Measurements from ENCODE around the gene KRT73. TPM values are rescaled to one million over a fixed set of nuclear protein-coding genes. Genes with fewer than 3 reads are reported as not detected.

The KRT73 gene
- total RNA-seq, 1 experiment from 2014 or later: not detected

GRCh38 chr12:52601671-52602070, 16.7 kb downstream of the KRT73 start:
- Histone ChIP-seq H2AFZ (ENCODE audit: low read length) (no peak overlapping the region), H3K4me1 (ENCODE audit: insufficient read depth, low read length) (no peaks in the 10 kb centered on the region), H3K27me3 (ENCODE audit: insufficient read depth, low read length) (no peaks in the 10 kb centered on the region), H4K20me1 (ENCODE audit: control insufficient read depth, insufficient read depth, insufficient read length) (no peaks in the 10 kb centered on the region), H2AK5ac (ENCODE audit: insufficient read length, low read length) (no peak overlapping the region), H2BK20ac (ENCODE audit: low read depth, low read length, poor library complexity, severe bottlenecking) (no peak overlapping the region), H3K23me2 (ENCODE audit: insufficient read length, low read depth, low read length, poor library complexity, severe bottlenecking) (no peaks in the 10 kb centered on the region), H2BK120ac (ENCODE audit: low read depth, low read length, poor library complexity, severe bottlenecking) (no peak overlapping the region), H3K18ac (ENCODE audit: insufficient read length, low read depth, low read length) (no peak overlapping the region), H3K4me2 (ENCODE audit: insufficient read depth, insufficient read length, low read length) (no peak overlapping the region), H2BK15ac (ENCODE audit: low read depth, low read length) (no peak overlapping the region), H2BK5ac (ENCODE audit: insufficient read length, low read length) (no peak overlapping the region), H4K91ac (ENCODE audit: insufficient read length, low read depth, low read length) (no peak overlapping the region), H3K23ac (ENCODE audit: insufficient read length, low read depth, low read length) (no peak overlapping the region), H3K9ac (ENCODE audit: extremely low read depth, insufficient read length, low read length) (no peak overlapping the region), H3K4ac (ENCODE audit: low read depth, low read length) (no peak overlapping the region), H3T11ph (ENCODE audit: low read length) (no peak overlapping the region), H4K8ac (replicated peaks; ENCODE audit: insufficient read length, low read depth, low read length) (no peak overlapping the region), H3K56ac (ENCODE audit: insufficient read length, low read depth, low read length) (no peak overlapping the region), H3K14ac (ENCODE audit: insufficient read depth, low read length) (no peak overlapping the region), H3K9me3 (ENCODE audit: control insufficient read depth, low read depth, low read length) (no peaks in the 10 kb centered on the region), H2BK12ac (ENCODE audit: insufficient read length, low read depth, low read length) (no peak overlapping the region), H3K27ac (ENCODE audit: insufficient read length, low read depth, low read length) (no peak overlapping the region), H3K79me1 (ENCODE audit: insufficient read depth, low read depth, low read length, poor library complexity, severe bottlenecking) (no peaks in the 10 kb centered on the region), H3K79me2 (ENCODE audit: insufficient read depth, low read length) (no peaks in the 10 kb centered on the region), H4K5ac (ENCODE audit: insufficient read length, low read depth, low read length) (no peak overlapping the region)
- peaks cover 34% of the 10 kb centered on the region for H3K27me3 Mint-ChIP-seq (ENCODE audit: low read depth)
- no peak overlapping the region for H3K27ac Mint-ChIP-seq
- no CpG with 5 or more reads among the region's 4 CpGs for WGBS (ENCODE audit: extremely low coverage, insufficient read length, low lambda C conversion rate)
- H3K4me3 Mint-ChIP-seq: no peak overlapping the region
- DNase-seq: peak; percentile 20
- H3K4me1 Mint-ChIP-seq: no peaks in the 10 kb centered on the region
- H3K36me3 Mint-ChIP-seq (ENCODE audit: insufficient read depth in 1 of 3, low read depth in 3 of 3): no peaks in the 10 kb centered on the region
- no peaks in the 10 kb centered on the region for H3K9me3 Mint-ChIP-seq
- no peak for TF ChIP-seq CTCF (conservative IDR thresholded peaks at IDR 0.05)
